ENCODE results near the gene KCNIP4. TPM values are rescaled to one million over a fixed set of nuclear protein-coding genes. Genes with fewer than 3 reads are reported as not detected.

Gene KCNIP4
- total RNA-seq, 6 experiments from 2014 or later = not detected

GRCh38 chr4:21848021-21848420 lies 100.6 kb downstream of the KCNIP4 start:
- DNase-seq = no peak
- no peak for ATAC-seq
- H3K4me1 ChIP-seq = no peaks in the 10 kb centered on the region
- no peaks in the 10 kb centered on the region for H3K27me3 ChIP-seq
- H3K36me3 ChIP-seq = no peaks in the 10 kb centered on the region
- H3K27ac ChIP-seq = no peak overlapping the region
- H3K9me3 ChIP-seq = no peaks in the 10 kb centered on the region
- 67% methylated on average over 2 of the region's 2 CpGs for WGBS (ENCODE audit: insufficient coverage, low coverage, low lambda C conversion rate, missing lambda C conversion rate)
- intact Hi-C loops (cut with DNase I) = no loop called here
- no peak for TF ChIP-seq POLR2A (IDR thresholded peaks at IDR 0.05)
- H3K4me3 ChIP-seq = no peak overlapping the region

- WGBS (ENCODE audit: insufficient coverage, low coverage, low lambda C conversion rate, missing lambda C conversion rate) = 32% methylated on average over 4 of the region's 4 CpGs
- Histone ChIP-seq H3K36me3 (no peaks in the 10 kb centered on the region), H3K4me3 (no peak overlapping the region), H3K27me3 (no peaks in the 10 kb centered on the region), H3K27ac (no peak overlapping the region), H3K4me1 (no peaks in the 10 kb centered on the region), H3K9me3 (no peaks in the 10 kb centered on the region)
- ATAC-seq (no peak), DNase-seq (no peak)
- intact Hi-C loops (cut with DNase I) = no loop called here
- TF ChIP-seq, protein P1, sequence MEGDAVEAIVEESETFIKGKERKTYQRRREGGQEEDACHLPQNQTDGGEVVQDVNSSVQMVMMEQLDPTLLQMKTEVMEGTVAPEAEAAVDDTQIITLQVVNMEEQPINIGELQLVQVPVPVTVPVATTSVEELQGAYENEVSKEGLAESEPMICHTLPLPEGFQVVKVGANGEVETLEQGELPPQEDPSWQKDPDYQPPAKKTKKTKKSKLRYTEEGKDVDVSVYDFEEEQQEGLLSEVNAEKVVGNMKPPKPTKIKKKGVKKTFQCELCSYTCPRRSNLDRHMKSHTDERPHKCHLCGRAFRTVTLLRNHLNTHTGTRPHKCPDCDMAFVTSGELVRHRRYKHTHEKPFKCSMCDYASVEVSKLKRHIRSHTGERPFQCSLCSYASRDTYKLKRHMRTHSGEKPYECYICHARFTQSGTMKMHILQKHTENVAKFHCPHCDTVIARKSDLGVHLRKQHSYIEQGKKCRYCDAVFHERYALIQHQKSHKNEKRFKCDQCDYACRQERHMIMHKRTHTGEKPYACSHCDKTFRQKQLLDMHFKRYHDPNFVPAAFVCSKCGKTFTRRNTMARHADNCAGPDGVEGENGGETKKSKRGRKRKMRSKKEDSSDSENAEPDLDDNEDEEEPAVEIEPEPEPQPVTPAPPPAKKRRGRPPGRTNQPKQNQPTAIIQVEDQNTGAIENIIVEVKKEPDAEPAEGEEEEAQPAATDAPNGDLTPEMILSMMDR (IDR thresholded peaks at IDR 0.05) = no peak
- TF ChIP-seq POLR2A (IDR thresholded peaks at IDR 0.05) = no peak
Observed at GRCh38 chr4:21845663-21846062, 102.9 kb downstream of the KCNIP4 start.

GRCh38 chr4:21835712-21836111 lies 112.9 kb downstream of the KCNIP4 start:
- no peak for DNase-seq
- Histone ChIP-seq H3K27me3 (no peaks in the 10 kb centered on the region), H3K9me3 (no peaks in the 10 kb centered on the region), H3K36me3 (no peaks in the 10 kb centered on the region), H3K4me3 (no peak overlapping the region), H3K27ac (no peak overlapping the region), H3K4me1 (no peaks in the 10 kb centered on the region)
- intact Hi-C loops (cut with DNase I) = no loop called here
- TF ChIP-seq POLR2A (IDR thresholded peaks at IDR 0.05) = no peak
- TF ChIP-seq, protein P1 (IDR thresholded peaks at IDR 0.05) = no peak
- no peak for ATAC-seq

DNA sequence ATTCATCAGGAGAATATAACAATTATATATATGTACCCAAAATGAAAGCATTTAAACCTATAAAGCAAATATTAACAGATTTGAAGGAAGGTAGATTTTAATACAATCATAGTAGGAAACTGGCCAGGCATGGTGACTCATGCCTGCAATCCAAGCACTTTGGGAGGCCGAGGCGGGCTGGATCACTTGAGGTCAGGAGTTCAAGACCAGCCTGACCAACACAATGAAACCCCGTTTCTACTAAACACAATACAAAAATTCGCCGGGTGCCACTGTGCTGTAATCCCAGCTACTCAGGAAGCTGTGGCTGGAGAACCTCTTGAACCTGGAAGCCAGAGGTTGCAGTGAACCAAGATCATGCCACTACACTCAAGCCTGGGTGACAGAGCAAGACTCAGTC lies 118.3 kb downstream of the KCNIP4 start:
- H3K27me3 ChIP-seq = no peaks in the 10 kb centered on the region
- 56% methylated on average over 4 of the region's 5 CpGs for WGBS (ENCODE audit: insufficient coverage, low coverage, low lambda C conversion rate, missing lambda C conversion rate)
- H3K4me3 ChIP-seq = no peak overlapping the region
- no peak overlapping the region for H3K27ac ChIP-seq
- no peaks in the 10 kb centered on the region for H3K9me3 ChIP-seq
- DNase-seq = no peak
- H3K36me3 ChIP-seq = no peaks in the 10 kb centered on the region
- TF ChIP-seq, protein P1 (IDR thresholded peaks at IDR 0.05) = no peak
- no peak for TF ChIP-seq POLR2A (IDR thresholded peaks at IDR 0.05)
- H3K4me1 ChIP-seq = no peaks in the 10 kb centered on the region
- ATAC-seq = no peak
- intact Hi-C loops (cut with DNase I) = no loop called here

DNA sequence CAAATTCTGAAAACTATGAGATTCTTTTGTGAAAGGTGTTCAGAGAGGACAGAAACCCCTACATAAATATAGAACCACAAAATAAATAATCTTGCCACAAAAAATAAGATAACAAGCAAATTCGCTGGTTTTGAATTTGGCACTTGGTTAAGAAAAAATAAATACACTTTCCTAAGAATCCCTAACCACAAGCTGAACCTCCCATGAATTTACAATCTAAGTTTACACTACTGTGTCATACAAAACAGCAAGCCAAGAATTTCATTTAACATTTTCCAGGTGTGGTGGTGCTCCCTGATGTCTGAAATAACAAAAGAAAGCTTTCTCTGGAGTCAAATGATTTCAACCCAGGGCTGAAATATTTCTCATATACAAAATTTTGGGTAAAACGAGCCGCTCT lies 121.0 kb downstream of the KCNIP4 start:
- Histone ChIP-seq H3K27ac (no peak overlapping the region), H3K9me3 (no peaks in the 10 kb centered on the region), H3K27me3 (no peaks in the 10 kb centered on the region), H3K4me3 (no peak overlapping the region), H3K36me3 (no peaks in the 10 kb centered on the region), H3K4me1 (no peaks in the 10 kb centered on the region)
- DNase-seq = no peak
- intact Hi-C loops (cut with DNase I) = no loop called here
- ATAC-seq = no peak
- TF ChIP-seq POLR2A (IDR thresholded peaks at IDR 0.05) = no peak
- TF ChIP-seq, protein P1 (IDR thresholded peaks at IDR 0.05) = no peak
- WGBS (ENCODE audit: insufficient coverage, low coverage, low lambda C conversion rate, missing lambda C conversion rate) = 38% methylated on average over 3 of the region's 3 CpGs
